Umbilical cord (tissue), 2 donors: ENCODE measurements around the gene MRPL14. TPM values are rescaled to one million over a fixed set of nuclear protein-coding genes. Genes with fewer than 3 reads are reported as not detected.
"Not testable (repeated sequence)": the region's sequence is repeated elsewhere in the genome, so short reads cannot be mapped to it uniquely, and the experiment has no call there.

Experiments
- DNase-seq: peaks from one replicate; pipeline ENCODE4 v3.0.0-alpha.2; 2015; ENCODE audit warnings: low spot score
- total RNA-seq: library from RNA; depleted of rRNA; stranded (reverse); fragments of >200 nt; gene quantifications from one replicate; pipeline ENCODE4 v1.2.3, GENCODE V29; 2014; ENCODE audit warnings: low replicate concordance; ENCODE audit not compliant: insufficient read depth

The MRPL14 gene
- total RNA-seq, 1 donor from 2014 or later, result 28.9 TPM

- peak; percentile 33 for DNase-seq
These were observed 23.2 kb upstream of the MRPL14 start for GRCh38 chr6:44150317-44150917.

- DNase-seq, result no peak
These were observed 22.2 kb upstream of the MRPL14 start for GRCh38 chr6:44149369-44150012.

- no peak for DNase-seq
These were observed 21.1 kb upstream of the MRPL14 start for GRCh38 chr6:44148306-44148705.

- no peak for DNase-seq
These were observed 20.0 kb upstream of the MRPL14 start for GRCh38 chr6:44147256-44147655.

DNA sequence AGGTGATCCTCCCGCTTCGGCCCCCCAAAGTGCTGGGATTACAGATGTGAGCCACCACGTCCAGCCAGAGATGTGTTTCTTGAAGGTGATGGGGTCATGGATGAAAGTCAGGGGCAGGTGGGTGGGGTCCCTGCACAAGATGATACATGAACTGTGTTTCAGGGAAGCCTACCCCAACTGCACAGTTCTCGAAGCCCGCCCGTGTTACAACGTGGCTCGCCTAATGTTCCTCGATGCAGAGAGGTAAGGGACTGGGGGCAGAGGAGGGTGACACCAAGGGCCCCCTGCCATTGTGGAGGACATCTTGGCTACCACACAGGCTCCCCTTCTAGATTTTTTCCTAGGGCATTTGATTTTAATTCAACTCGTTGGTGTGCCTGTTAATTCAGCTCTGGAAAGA lies 19.4 kb upstream of the MRPL14 start:
- DNase-seq, result no peak

DNA sequence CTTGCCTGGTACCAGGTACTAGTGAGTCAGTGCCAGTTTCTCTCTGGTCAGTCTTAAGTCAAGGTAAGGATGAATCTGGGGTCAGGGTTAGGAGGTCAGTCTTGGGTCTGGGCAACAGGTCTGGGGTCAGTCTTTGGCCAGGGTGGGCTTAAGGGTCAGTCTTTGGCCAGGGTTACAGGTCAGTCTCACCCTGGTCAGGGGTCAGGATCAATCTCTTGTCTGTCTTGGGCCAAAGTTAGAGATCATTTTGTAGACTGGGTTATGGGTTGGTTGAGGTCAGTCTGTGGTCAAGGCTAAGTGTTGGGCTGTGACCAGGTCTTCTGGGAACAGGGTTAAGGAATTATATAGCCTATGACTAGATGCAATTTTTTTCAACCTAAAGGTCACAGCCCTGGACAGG lies 18.6 kb upstream of the MRPL14 start:
- DNase-seq, result no peak

GRCh38 chr6:44144536-44144935 lies 17.3 kb upstream of the MRPL14 start:
- DNase-seq, result not testable (repeated sequence)

- DNase-seq, result no peak
These were observed 16.5 kb upstream of the MRPL14 start for GRCh38 chr6:44143731-44144130.

DNA sequence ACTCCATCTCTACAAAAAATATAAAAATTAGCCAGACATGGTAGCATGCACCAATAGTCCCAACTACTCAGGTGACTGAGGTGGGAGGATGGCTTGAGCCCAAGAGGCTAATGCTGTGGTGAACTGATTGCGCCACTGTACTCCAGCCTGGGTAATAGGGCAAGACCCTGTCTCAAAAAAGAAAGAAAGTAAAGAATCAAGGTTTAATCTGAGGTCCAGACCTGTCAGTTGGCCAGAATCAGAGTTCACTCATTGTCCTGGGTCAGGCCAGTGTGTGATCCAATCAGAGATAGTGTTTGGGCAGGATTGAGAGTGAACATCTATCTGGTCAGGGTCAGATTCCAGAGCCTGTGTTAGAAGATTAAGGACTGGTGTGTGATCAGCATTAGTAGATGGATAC lies 15.6 kb upstream of the MRPL14 start:
- DNase-seq, result no peak

DNA sequence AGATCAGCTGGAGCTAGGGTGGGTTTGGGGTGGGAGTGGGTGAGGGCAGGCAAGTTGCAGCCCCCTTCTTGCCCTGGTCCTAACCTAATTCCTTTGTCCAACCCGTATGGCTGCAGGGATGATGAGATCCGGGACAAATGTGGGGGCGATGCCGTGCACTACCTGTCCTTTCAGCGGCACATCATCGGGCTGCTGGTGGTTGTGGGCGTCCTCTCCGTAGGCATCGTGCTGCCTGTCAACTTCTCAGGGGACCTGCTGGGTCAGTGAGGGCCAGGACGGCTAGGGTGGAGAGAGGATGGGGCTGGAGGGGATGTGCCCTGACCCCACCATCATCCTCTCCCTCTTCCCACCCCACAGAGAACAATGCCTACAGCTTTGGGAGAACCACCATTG lies 12.1 kb upstream of the MRPL14 start:
- DNase-seq, result no peak

GRCh38 chr6:44138717-44139350 lies 11.6 kb upstream of the MRPL14 start:
- no peak for DNase-seq

GRCh38 chr6:44135875-44136274 lies 8.6 kb upstream of the MRPL14 start:
- DNase-seq, result no peak

- peak; percentile 96 for DNase-seq
These were observed 8.0 kb upstream of the MRPL14 start for GRCh38 chr6:44135173-44135758.

GRCh38 chr6:44133981-44134711 lies 6.9 kb upstream of the MRPL14 start:
- peak; percentile 66 for DNase-seq

DNA sequence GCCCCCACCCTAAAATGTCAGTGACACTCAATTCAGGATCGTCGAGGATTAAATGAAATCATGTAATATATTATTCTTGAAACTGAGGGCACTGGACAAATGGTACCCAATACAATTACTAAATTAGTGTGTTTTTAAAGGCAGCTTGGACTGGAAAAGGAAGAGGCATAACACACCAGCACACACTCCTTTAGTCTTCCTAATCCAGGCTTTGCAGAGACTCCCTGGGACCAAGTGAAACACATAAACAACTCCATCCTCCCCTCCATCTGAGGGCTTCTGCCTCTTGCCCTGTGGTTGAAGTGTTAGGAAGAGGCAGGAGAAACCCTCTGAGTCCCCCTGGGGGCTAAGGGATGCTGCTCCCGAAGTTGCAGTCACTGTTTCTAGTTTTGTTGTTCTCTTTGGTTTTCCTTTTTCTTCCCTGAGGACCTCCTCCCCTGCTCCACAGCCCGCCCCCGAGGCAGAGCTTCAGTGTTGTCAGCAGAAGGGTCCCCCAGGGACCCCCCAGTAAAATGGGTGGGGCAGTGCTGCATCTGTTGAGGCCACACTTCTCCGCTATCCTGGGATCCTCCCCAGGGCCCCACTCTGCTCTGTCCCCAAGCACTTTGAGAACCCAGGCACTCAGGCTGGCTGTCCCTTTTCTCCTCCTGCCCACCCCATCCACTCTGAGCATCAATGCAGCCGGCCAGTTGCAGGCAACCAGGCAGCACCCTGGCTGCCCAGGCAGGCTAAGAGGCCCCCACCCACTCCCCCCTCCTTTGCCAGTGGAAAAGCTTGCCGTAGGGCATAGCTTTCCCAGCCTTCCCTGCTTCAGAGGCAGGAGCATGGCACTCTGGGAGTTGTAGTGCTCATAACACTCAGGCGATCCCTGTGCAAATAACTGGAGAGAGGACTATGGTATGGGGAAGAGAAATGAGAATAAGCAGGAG lies 6.0 kb upstream of the MRPL14 start:
- DNase-seq, result peak; percentile 82

GRCh38 chr6:44132476-44132875 lies 5.2 kb upstream of the MRPL14 start:
- DNase-seq, result no peak

- no peak for DNase-seq
These were observed 4.6 kb upstream of the MRPL14 start for GRCh38 chr6:44131892-44132291.

GRCh38 chr6:44129841-44130322 lies 2.6 kb upstream of the MRPL14 start:
- DNase-seq, result no peak

- DNase-seq, result no peak
These were observed 1.0 kb upstream of the MRPL14 start for GRCh38 chr6:44128020-44128917.
